NCI-H2227 (cell line): ENCODE measurements around the gene TIGAR.

ENCODE experiments used
- DNase-seq: peaks from one replicate; lab custom pipeline; 2025; ENCODE audit not compliant: unreplicated experiment; lab: John Stamatoyannopoulos, UW

TIGAR gene

GRCh38 chr12:4375449-4375848 is 54.4 kb downstream of the TIGAR start:
- no peak for DNase-seq

GRCh38 chr12:4378772-4379171 is 57.8 kb downstream of the TIGAR start:
- DNase-seq = no peak

GRCh38 chr12:4379405-4379804 is 58.4 kb downstream of the TIGAR start, which contains the start of gene FGF23:
Gene FGF23 (minus strand): TSS chr12:4379712. CDS start chr12:4379582, 130 bp downstream.
- no peak for DNase-seq

GRCh38 chr12:4380332-4380731 is 59.3 kb downstream of the TIGAR start:
- DNase-seq = no peak

- no peak for DNase-seq
Measured at GRCh38 chr12:4383304-4383865, 62.4 kb downstream of the TIGAR start.

- DNase-seq = no peak
Measured at GRCh38 chr12:4386801-4387200, 65.8 kb downstream of the TIGAR start.

GRCh38 chr12:4387607-4388006 is 66.6 kb downstream of the TIGAR start:
- DNase-seq = no peak

GRCh38 chr12:4388032-4388431 is 67.0 kb downstream of the TIGAR start:
- no peak for DNase-seq

- no peak for DNase-seq
Measured at GRCh38 chr12:4388662-4389061, 67.6 kb downstream of the TIGAR start.

GRCh38 chr12:4392223-4392742 is 71.3 kb downstream of the TIGAR start:
- no peak for DNase-seq

- DNase-seq = no peak
Measured at GRCh38 chr12:4393211-4393610, 72.2 kb downstream of the TIGAR start.

GRCh38 chr12:4395818-4396217 is 74.8 kb downstream of the TIGAR start:
- DNase-seq = no peak

- no peak for DNase-seq
Measured at GRCh38 chr12:4401117-4401516, 80.1 kb downstream of the TIGAR start.

- no peak for DNase-seq
Measured at GRCh38 chr12:4402996-4403395, 82.0 kb downstream of the TIGAR start.
